NCI-H82 (cell line): ENCODE results near the gene STUM.
"Not testable (repeated sequence)": the region's sequence is repeated elsewhere in the genome, so short reads cannot be mapped to it uniquely, and the experiment has no call there.

Source experiments
- DNase-seq: peaks from one replicate; lab custom pipeline; 2025; lab: John Stamatoyannopoulos, UW

The STUM gene

GRCh38 chr1:226627050-226627755, 78.6 kb downstream of the STUM start:
- DNase-seq: no peak

GRCh38 chr1:226627924-226628611, 79.5 kb downstream of the STUM start:
- DNase-seq: no peak

GRCh38 chr1:226628612-226629155, 80.1 kb downstream of the STUM start:
- no peak for DNase-seq

- no peak for DNase-seq
These were observed 80.8 kb downstream of the STUM start for GRCh38 chr1:226629210-226629895.

- no peak for DNase-seq
These were observed 81.5 kb downstream of the STUM start for GRCh38 chr1:226629896-226630550.

- DNase-seq: no peak
These were observed 82.0 kb downstream of the STUM start for GRCh38 chr1:226630592-226630991.

GRCh38 chr1:226631229-226632000, 82.9 kb downstream of the STUM start:
- no peak for DNase-seq

GRCh38 chr1:226632169-226632879, 83.8 kb downstream of the STUM start:
- no peak for DNase-seq

GRCh38 chr1:226632922-226633351, 84.4 kb downstream of the STUM start:
- DNase-seq: no peak

- DNase-seq: no peak
These were observed 85.1 kb downstream of the STUM start for GRCh38 chr1:226633541-226634165.

GRCh38 chr1:226634166-226634588, 85.6 kb downstream of the STUM start:
- DNase-seq: peak; percentile 90

- DNase-seq: no peak
These were observed 86.2 kb downstream of the STUM start for GRCh38 chr1:226634611-226635246.

- DNase-seq: no peak
These were observed 86.9 kb downstream of the STUM start for GRCh38 chr1:226635456-226635941.

- DNase-seq: no peak
These were observed 88.2 kb downstream of the STUM start for GRCh38 chr1:226636847-226637096.

- DNase-seq: peak; percentile 69
These were observed 88.8 kb downstream of the STUM start for GRCh38 chr1:226637147-226637935.

GRCh38 chr1:226638001-226638601, 89.5 kb downstream of the STUM start:
- DNase-seq: peak; percentile 44

- DNase-seq: no peak
These were observed 90.0 kb downstream of the STUM start for GRCh38 chr1:226638608-226639007.

- DNase-seq: not testable (repeated sequence)
These were observed 90.6 kb downstream of the STUM start for GRCh38 chr1:226639206-226639605.

GRCh38 chr1:226639631-226640061, 91.1 kb downstream of the STUM start:
- no peak for DNase-seq
